Sigmoid colon (tissue), 7 donors: ENCODE measurements around the gene ECE1. TPM values are rescaled to one million over a fixed set of nuclear protein-coding genes. Genes with fewer than 3 reads are reported as not detected.

Source experiments
- DNase-seq: peaks from one replicate; pipeline ENCODE4 v3.0.0-alpha.2; 2019
- H3K27ac ChIP-seq, 4 donors: fragments of 200-600 bp; sonication (generic); one replicate each; pipeline ENCODE4 v1.5.1; 2016 to 2019; ENCODE audit warnings: mild to moderate bottlenecking in 1 of 4
- H3K27me3 ChIP-seq, 3 donors: fragments of 200-600 bp; sonication (generic); one replicate each; pipeline ENCODE4 v1.5.1; 2019; ENCODE audit warnings: mild to moderate bottlenecking in 1 of 3
- H3K36me3 ChIP-seq, 4 donors: fragments of 200-600 bp; sonication (generic); one replicate each; pipeline ENCODE4 v1.5.1; 2016 to 2019
- H3K4me1 ChIP-seq, 4 donors: fragments of 200-600 bp; sonication (generic); one replicate each; pipeline ENCODE4 v1.5.1; 2017 to 2019
- H3K4me3 ChIP-seq, 4 donors: fragments of 200-600 bp; sonication (generic); one replicate each; pipeline ENCODE4 v1.5.1; 2017 to 2019; ENCODE audit warnings: mild to moderate bottlenecking in 2 of 4, moderate library complexity in 1 of 4
- H3K9me3 ChIP-seq, 4 donors: fragments of 200-600 bp in 3 of 4; sonication (generic) in 3 of 4; one replicate each; pipeline versions ENCODE4 v1.5.1 to v1.6.1; 2013 to 2019
- EP300 ChIP-seq, 4 donors: sonication (generic); formaldehyde crosslinking; IDR thresholded peaks; one replicate each; pipeline ENCODE4 v1.6.1; 2017; ENCODE audit warnings: antibody characterized with exemption in 4 of 4
- POLR2A ChIP-seq, 2 donors: fragments of 450-650 bp; IDR thresholded peaks; one replicate each; pipeline ENCODE4 v1.6.1; 2016; ENCODE audit warnings: antibody characterized with exemption in 2 of 2, mild to moderate bottlenecking in 2 of 2, moderate library complexity in 2 of 2
- POLR2AphosphoS5 ChIP-seq, 4 donors: sonication (generic); formaldehyde crosslinking; IDR thresholded peaks; one replicate each; pipeline ENCODE4 v1.6.1; 2017; ENCODE audit warnings: antibody characterized with exemption in 4 of 4
- WGBS, 2 donors: extraction: QIAGEN DNeasy Blood & Tissue Kit; methylation state at CpG; one replicate each; pipeline ENCODE4 v1.1.7; 2013; 5-methylcytosine and 5-hydroxymethylcytosine counted together
- intact Hi-C: fragments of 100-400 bp; cut with DNase I; formaldehyde crosslinking; loops from one replicate; pipeline ENCODE4 v1.15.1; 2023
- polyA plus RNA-seq, 3 donors: library from polyadenylated mRNA; stranded (reverse); fragments of 200-250 nt; gene quantifications; one replicate each; pipeline ENCODE4 v1.2.3, GENCODE V29; 2013
- total RNA-seq, 4 donors: library from RNA; depleted of rRNA; stranded (reverse); fragments of >200 nt; gene quantifications; one replicate each; pipeline ENCODE4 v1.1.0, GENCODE V29; 2016
- TF ChIP-seq, protein P1 (sequence below), 4 experiments: fragments of 450-650 bp in 3 of 4; fragments of 200-600 bp in 1 of 4; IDR thresholded peaks; one replicate each; pipeline ENCODE4 v1.5.1; 2016 to 2019; ENCODE audit warnings: antibody characterized with exemption in 4 of 4, mild to moderate bottlenecking in 3 of 4, moderate library complexity in 2 of 4
- donor health status: healthy with polysubstance abuse.
- donor health status: Bipolar disorder and iron deficiency.
- donor health status: healthy.

Gene ECE1
- total and polyA plus RNA-seq, 7 donors: 10.2 to 112 (median 73.8) TPM

DNA sequence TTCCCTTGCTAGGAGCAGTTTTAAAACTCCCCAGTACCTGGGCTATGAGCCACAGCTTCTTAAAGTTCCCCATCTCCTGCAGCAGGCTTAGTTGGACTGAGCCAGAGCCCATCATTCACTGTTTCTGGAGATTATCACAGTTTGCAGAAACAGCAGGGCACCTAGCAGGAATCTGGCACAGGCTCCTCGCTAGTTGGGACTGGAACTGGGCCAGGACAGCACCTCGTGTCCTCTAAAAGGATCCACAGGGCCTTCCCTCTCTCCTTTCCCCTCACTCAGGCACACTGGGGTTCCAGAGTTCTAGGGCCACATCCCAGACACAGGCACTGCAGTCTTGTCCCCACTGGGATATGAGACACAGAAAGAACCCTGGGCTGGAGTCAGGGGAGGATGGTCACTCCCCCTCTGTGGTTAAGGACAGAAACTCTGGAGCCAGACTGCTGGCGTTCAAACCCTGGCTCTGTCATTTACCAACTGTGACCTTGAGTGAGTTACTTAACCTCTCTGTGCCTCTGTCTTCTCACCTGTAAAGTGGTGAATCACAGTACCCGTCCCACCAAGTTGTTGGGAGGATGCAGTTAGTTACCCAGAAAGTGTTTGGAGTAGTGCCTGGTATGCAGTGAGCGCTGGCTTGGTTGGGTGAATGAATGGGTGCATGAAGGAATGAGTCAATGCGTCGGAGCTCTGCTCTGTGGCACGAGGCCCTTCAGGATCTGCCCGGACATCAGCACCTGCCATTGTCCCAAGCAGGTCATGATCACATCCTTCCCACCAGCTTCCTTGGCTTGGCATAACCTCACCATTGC, 18.8 kb upstream of the ECE1 start:
- Histone ChIP-seq H3K4me3 (peak overlapping the region in 1 of 4 donors; percentile 5), H3K9me3 (no peaks in the 10 kb centered on the region), H3K27me3 (no peaks in the 10 kb centered on the region), H3K36me3 (no peaks in the 10 kb centered on the region), H3K27ac (peak overlapping the region; percentile 71 to 96 (median 91)), H3K4me1 (peaks cover 0 to 100% (median 97%) of the 10 kb centered on the region in 4 donors)
- intact Hi-C loops: loop anchor here (1.0 to 5.0 kb wide), 3 partner anchors 23 to 47 kb away; no protein-coding TSS in a partner anchor
- peak; percentile 91 to 96 (median 94) for TF ChIP-seq POLR2AphosphoS5 (IDR thresholded peaks at IDR 0.05)
- TF ChIP-seq, protein P1, sequence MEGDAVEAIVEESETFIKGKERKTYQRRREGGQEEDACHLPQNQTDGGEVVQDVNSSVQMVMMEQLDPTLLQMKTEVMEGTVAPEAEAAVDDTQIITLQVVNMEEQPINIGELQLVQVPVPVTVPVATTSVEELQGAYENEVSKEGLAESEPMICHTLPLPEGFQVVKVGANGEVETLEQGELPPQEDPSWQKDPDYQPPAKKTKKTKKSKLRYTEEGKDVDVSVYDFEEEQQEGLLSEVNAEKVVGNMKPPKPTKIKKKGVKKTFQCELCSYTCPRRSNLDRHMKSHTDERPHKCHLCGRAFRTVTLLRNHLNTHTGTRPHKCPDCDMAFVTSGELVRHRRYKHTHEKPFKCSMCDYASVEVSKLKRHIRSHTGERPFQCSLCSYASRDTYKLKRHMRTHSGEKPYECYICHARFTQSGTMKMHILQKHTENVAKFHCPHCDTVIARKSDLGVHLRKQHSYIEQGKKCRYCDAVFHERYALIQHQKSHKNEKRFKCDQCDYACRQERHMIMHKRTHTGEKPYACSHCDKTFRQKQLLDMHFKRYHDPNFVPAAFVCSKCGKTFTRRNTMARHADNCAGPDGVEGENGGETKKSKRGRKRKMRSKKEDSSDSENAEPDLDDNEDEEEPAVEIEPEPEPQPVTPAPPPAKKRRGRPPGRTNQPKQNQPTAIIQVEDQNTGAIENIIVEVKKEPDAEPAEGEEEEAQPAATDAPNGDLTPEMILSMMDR (IDR thresholded peaks at IDR 0.05): no peak
- peak; percentile 65 to 90 (median 87) for TF ChIP-seq EP300 (IDR thresholded peaks at IDR 0.05)
- TF ChIP-seq POLR2A (IDR thresholded peaks at IDR 0.05): no peak
- DNase-seq: peak; percentile 97
- 78 to 83% methylated on average over 9 of the region's 9 CpGs for WGBS, 2 donors

DNA sequence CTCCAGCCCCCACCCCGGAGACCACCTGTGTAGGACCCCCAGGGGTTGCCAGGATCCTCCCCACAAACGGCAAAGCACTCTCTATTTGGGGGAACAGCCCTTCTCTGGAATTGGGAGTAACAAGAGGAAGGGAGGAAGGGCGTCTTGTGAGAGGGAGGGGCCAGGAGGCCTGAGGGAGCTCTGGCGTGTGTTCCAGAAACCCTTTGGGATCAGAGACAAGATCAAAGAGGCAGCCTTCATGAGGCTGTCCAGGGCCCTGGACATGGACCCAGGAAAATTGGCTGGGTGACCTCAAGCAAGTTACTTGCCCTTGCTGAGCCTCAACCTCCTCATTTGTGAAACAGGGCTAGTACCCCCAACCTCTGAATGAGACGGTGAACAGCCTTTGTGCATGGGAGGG, 18.1 kb upstream of the ECE1 start:
- Histone ChIP-seq H3K27me3 (no peaks in the 10 kb centered on the region), H3K4me1 (peaks cover 0 to 98% (median 96%) of the 10 kb centered on the region in 4 donors), H3K4me3 (peak overlapping the region in 1 of 4 donors; percentile 5), H3K27ac (peak overlapping the region; percentile 71 to 96 (median 91)), H3K36me3 (no peaks in the 10 kb centered on the region), H3K9me3 (no peaks in the 10 kb centered on the region)
- DNase-seq: peak; percentile 93
- intact Hi-C loops: loop anchor here (1.0 to 5.0 kb wide), 3 partner anchors 24 to 46 kb away; no protein-coding TSS in a partner anchor
- 80 to 87% methylated on average over 5 of the region's 5 CpGs for WGBS, 2 donors
- TF ChIP-seq EP300 (IDR thresholded peaks at IDR 0.05) (peak in 3 of 4 donors; percentile 44 to 84 (median 70)), POLR2AphosphoS5 (IDR thresholded peaks at IDR 0.05) (peak; percentile 0 to 60 (median 26))
- TF ChIP-seq, protein P1 (IDR thresholded peaks at IDR 0.05): no peak

DNA sequence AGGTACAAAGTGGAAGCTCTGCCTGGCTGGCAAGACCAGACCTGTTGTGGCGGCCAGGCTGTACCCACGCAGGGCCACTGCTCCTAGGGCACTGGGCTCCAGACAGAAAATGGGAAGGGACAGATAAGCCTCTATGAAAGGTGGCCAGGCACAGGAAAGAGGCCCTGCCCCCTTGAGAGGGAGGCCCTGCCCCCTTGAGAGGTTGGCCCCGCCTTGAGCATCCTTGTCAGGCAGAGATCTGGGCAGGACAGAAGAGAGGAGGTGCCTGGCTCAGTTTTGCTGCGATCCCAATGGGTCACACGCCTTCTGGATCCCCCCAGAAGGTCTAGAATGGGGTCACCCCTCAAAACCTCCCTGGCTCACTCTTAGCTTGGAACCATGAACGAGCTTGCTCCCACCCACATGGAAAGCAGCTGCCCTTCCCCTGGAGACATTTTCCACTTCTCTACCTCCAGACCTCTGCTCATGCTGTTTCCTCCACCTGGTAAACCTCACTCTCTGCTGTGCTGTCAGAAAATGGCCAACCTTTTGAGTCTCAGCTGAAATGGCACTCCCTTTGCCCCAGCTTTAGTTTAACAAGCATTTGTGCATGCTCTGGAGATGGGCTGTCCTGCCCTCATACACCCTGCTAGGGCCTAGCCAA, 17.5 kb upstream of the ECE1 start:
- peaks cover 0 to 98% (median 96%) of the 10 kb centered on the region in 4 donors for H3K4me1 ChIP-seq
- intact Hi-C loops: loop anchor here (1.0 to 5.0 kb wide), 3 partner anchors 25 to 45 kb away; no protein-coding TSS in a partner anchor
- TF ChIP-seq POLR2A (IDR thresholded peaks at IDR 0.05): no peak
- peak in 1 of 4 donors; percentile 26 for TF ChIP-seq POLR2AphosphoS5 (IDR thresholded peaks at IDR 0.05)
- no peaks in the 10 kb centered on the region for H3K27me3 ChIP-seq
- H3K9me3 ChIP-seq: no peaks in the 10 kb centered on the region
- WGBS, 2 donors: 88 to 91% methylated on average over 6 of the region's 6 CpGs
- peak overlapping the region in 1 of 4 donors; percentile 5 for H3K4me3 ChIP-seq
- H3K36me3 ChIP-seq: no peaks in the 10 kb centered on the region
- DNase-seq: peak; percentile 81
- H3K27ac ChIP-seq: peak overlapping the region; percentile 71 to 96 (median 91)

DNA sequence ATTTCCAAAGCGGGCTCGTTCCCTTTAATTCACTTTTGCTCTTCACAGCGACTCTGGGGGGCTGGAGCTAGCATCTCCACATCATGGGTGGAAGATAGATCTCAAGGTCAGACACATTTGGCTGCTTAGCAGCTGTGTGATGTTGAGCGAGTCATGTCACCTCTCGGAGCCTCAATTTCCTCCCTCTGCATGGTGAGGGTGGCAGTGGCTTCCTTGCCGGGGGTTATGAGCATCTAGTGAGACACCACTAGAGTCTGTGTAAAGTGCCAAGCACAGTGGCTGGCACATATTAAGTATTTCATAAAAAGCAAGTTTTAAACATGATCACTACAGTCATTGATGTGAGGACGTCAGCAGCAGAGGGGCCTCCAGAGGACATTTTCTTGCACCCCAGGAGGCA, 16.9 kb upstream of the ECE1 start:
- 87 to 95% methylated on average over 7 of the region's 7 CpGs for WGBS, 2 donors
- H3K9me3 ChIP-seq: no peaks in the 10 kb centered on the region
- H3K4me1 ChIP-seq: peaks cover 0 to 98% (median 96%) of the 10 kb centered on the region in 4 donors
- H3K36me3 ChIP-seq: no peaks in the 10 kb centered on the region
- intact Hi-C loops: loop anchor here (5.0 kb wide), 1 partner anchor 45 kb away; no protein-coding TSS in a partner anchor
- H3K27me3 ChIP-seq: no peaks in the 10 kb centered on the region
- TF ChIP-seq POLR2AphosphoS5 (IDR thresholded peaks at IDR 0.05) (no peak), POLR2A (IDR thresholded peaks at IDR 0.05) (no peak), EP300 (IDR thresholded peaks at IDR 0.05) (no peak)
- TF ChIP-seq, protein P1 (IDR thresholded peaks at IDR 0.05): no peak
- H3K4me3 ChIP-seq: no peak overlapping the region
- no peak for DNase-seq
- peak overlapping the region; percentile 5 to 96 (median 91) for H3K27ac ChIP-seq

DNA sequence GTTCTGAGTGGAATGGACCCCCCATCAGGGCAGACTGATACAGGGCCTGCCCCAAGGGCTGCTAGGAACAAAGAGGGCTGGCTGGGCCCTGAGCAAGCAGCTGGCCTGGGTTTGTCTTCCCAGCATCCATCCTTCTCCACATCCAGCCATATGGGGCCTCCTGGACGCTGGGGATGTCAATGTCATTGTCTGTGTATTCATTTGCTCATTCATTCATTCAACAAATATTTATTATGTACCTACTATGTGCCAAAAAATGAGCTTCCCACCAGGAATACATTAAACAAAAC, 15.6 kb upstream of the ECE1 start:
- Histone ChIP-seq H3K4me1 (peaks cover 0 to 89% (median 88%) of the 10 kb centered on the region in 4 donors), H3K36me3 (no peaks in the 10 kb centered on the region), H3K27ac (peak overlapping the region in 3 of 4 donors; percentile 86 to 96 (median 96)), H3K9me3 (no peaks in the 10 kb centered on the region), H3K4me3 (no peak overlapping the region), H3K27me3 (no peaks in the 10 kb centered on the region)
- 86 to 91% methylated on average over 1 of the region's 1 CpG for WGBS, 2 donors
- DNase-seq: no peak
- TF ChIP-seq POLR2AphosphoS5 (IDR thresholded peaks at IDR 0.05) (no peak), POLR2A (IDR thresholded peaks at IDR 0.05) (no peak), EP300 (IDR thresholded peaks at IDR 0.05) (no peak)
- TF ChIP-seq, protein P1 (IDR thresholded peaks at IDR 0.05): no peak
- intact Hi-C loops: loop anchor here (5.0 kb wide), 1 partner anchor 44 kb away; no protein-coding TSS in a partner anchor
